ENCODE measurements around the gene DIPK1B. TPM values are rescaled to one million over a fixed set of nuclear protein-coding genes. Genes with fewer than 3 reads are reported as not detected.

Gene DIPK1B
- polyA plus RNA-seq, 1 of the 3 experiments (the other 2 are of a cell fraction), result 24.5 TPM

DNA sequence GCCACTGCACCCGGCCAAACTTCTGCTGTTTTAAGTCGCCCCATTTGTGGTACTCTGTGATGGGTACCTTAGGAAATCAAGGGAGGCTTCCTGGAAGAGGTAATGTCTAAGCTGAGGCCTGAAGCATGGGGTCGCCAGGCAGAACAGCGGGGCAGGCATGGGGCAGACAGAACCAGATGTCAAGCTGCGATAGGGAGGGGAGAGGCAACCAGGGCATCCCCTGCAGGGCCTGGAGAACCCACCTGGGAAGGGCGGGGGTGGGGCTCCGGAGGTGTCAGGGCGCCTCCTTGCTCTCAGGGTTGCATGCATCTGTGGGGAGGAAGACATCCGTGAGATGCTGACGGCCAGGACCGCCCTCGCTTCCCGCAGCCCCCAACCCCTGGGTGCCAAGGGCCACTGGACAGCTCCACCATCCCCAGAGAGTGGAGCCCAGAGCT lies 49.2 kb downstream of the DIPK1B start:
- no peaks in the 10 kb centered on the region for H3K36me3 ChIP-seq (replicated peaks in 1 of 2; ENCODE audit: control insufficient read depth in 1 of 2, insufficient read depth in 2 of 2, low read length in 1 of 2)
- H2AFZ ChIP-seq (ENCODE audit: low read depth), result no peak overlapping the region; the same call in 1 of the 2 replicates
- H4K20me1 ChIP-seq (ENCODE audit: insufficient read depth), result no peaks in the 10 kb centered on the region
- H3K79me2 ChIP-seq (ENCODE audit: insufficient read depth), result no peaks in the 10 kb centered on the region
- no peak overlapping the region for H3K27ac ChIP-seq (ENCODE audit: low read depth in 2 of 2, low read length in 1 of 2)
- TF ChIP-seq MEF2A (IDR thresholded peaks at IDR 0.05; ENCODE audit: borderline replicate concordance, low read depth), result no peak
- no peaks in the 10 kb centered on the region for H3F3A ChIP-seq (replicated peaks; ENCODE audit: insufficient read depth)
- POLR2A ChIA-PET, result no interaction called here
- CTCF ChIA-PET, result interaction anchor here (0.6 to 4.8 kb wide), 13 partner anchors 8 to 228 kb away, joined by 3 to 53 read pairs (median 4); partner anchors contain the start of gene LCN6
- no peaks in the 10 kb centered on the region for H3K9me3 ChIP-seq
- H3K4me3 ChIP-seq (ENCODE audit: low read depth in 2 of 2, low read length in 1 of 2), result no peak overlapping the region
- H3K4me2 ChIP-seq, result no peak overlapping the region
- DNase-seq, result no peak
- 78% methylated on average over 9 of the region's 13 CpGs for WGBS (ENCODE audit: low lambda C conversion rate)
- peaks cover 0 to 16% of the 10 kb centered on the region in 2 experiments; a peak in 1 of 4 replicates for H3K4me1 ChIP-seq (ENCODE audit: control insufficient read depth in 1 of 2, insufficient read depth in 2 of 2, low read depth in 1 of 2, low read length in 1 of 2)
- H3K27me3 ChIP-seq (ENCODE audit: insufficient read depth), result no peaks in the 10 kb centered on the region
- H3K9ac ChIP-seq, result no peak overlapping the region
- H3K9me2 ChIP-seq, result no peaks in the 10 kb centered on the region

DNA sequence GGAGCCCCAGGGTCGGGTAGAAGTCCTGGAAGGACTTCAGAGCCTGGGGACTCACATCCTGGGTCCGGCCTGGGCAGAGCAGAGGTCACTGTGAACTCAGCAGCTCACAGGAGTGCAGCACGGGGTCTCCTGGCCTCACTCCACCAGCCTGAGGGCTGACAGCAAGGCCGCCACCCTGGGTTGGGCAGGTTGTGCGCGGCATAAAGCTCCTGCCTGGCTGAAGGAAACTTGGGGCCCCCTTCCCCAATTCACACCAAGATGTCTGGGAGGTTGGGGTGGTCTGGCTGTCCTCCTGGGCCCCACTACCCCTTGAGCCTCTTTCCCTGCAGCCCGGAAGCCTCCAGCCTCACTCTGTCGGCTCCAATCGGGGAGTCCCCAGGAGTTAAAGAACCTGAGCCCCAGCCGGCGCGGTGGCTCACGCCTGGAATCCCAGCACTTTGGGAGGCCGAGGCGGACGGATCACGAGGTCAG lies 49.9 kb downstream of the DIPK1B start:
- no peaks in the 10 kb centered on the region for H3K9me2 ChIP-seq
- H3K9ac ChIP-seq, result no peak overlapping the region
- no peaks in the 10 kb centered on the region for H3F3A ChIP-seq (replicated peaks; ENCODE audit: insufficient read depth)
- no peak for TF ChIP-seq GABPA (IDR thresholded peaks at IDR 0.05; ENCODE audit: low read depth)
- no peak for TF ChIP-seq EP300 (IDR thresholded peaks at IDR 0.05; ENCODE audit: borderline replicate concordance in 1 of 2, low read depth in 1 of 2, low read length in 1 of 2)
- TF ChIP-seq, protein P1, sequence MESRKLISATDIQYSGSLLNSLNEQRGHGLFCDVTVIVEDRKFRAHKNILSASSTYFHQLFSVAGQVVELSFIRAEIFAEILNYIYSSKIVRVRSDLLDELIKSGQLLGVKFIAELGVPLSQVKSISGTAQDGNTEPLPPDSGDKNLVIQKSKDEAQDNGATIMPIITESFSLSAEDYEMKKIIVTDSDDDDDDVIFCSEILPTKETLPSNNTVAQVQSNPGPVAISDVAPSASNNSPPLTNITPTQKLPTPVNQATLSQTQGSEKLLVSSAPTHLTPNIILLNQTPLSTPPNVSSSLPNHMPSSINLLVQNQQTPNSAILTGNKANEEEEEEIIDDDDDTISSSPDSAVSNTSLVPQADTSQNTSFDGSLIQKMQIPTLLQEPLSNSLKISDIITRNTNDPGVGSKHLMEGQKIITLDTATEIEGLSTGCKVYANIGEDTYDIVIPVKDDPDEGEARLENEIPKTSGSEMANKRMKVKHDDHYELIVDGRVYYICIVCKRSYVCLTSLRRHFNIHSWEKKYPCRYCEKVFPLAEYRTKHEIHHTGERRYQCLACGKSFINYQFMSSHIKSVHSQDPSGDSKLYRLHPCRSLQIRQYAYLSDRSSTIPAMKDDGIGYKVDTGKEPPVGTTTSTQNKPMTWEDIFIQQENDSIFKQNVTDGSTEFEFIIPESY (IDR thresholded peaks at IDR 0.05; ENCODE audit: borderline replicate concordance, low read depth), result no peak
- TF ChIP-seq SIN3A (IDR thresholded peaks at IDR 0.05; ENCODE audit: borderline replicate concordance, low read depth, low read length), result no peak
- POLR2A ChIA-PET, result interaction anchor here (0.6 kb wide), 1 partner anchor 395 kb away, joined by 3 read pairs; no protein-coding TSS in a partner anchor
- no peaks in the 10 kb centered on the region for H4K20me1 ChIP-seq (ENCODE audit: insufficient read depth)
- no peaks in the 10 kb centered on the region for H3K79me2 ChIP-seq (ENCODE audit: insufficient read depth)
- no peak overlapping the region for H3K27ac ChIP-seq (ENCODE audit: low read depth in 2 of 2, low read length in 1 of 2)
- CTCF ChIA-PET, result interaction anchor here (0.6 to 3.5 kb wide), 8 partner anchors 13 to 661 kb away, joined by 3 to 19 read pairs (median 3); partner anchors contain the start of genes EXD3, LCN6 and NOXA1
- no peak for DNase-seq
- H3K4me2 ChIP-seq, result no peak overlapping the region
- no peaks in the 10 kb centered on the region for H3K9me3 ChIP-seq
- WGBS (ENCODE audit: low lambda C conversion rate), result 96% methylated on average over 11 of the region's 17 CpGs
- H3K4me1 ChIP-seq (ENCODE audit: control insufficient read depth in 1 of 2, insufficient read depth in 2 of 2, low read depth in 1 of 2, low read length in 1 of 2), result peaks cover 0 to 16% of the 10 kb centered on the region in 2 experiments; a peak in 1 of 4 replicates
- H3K27me3 ChIP-seq (ENCODE audit: insufficient read depth), result no peaks in the 10 kb centered on the region; the same call in 1 of the 2 replicates
- no peaks in the 10 kb centered on the region for H3K36me3 ChIP-seq (replicated peaks in 1 of 2; ENCODE audit: control insufficient read depth in 1 of 2, insufficient read depth in 2 of 2, low read length in 1 of 2)
- H2AFZ ChIP-seq (ENCODE audit: low read depth), result no peak overlapping the region
- no peak overlapping the region for H3K4me3 ChIP-seq (ENCODE audit: low read depth in 2 of 2, low read length in 1 of 2)

DNA sequence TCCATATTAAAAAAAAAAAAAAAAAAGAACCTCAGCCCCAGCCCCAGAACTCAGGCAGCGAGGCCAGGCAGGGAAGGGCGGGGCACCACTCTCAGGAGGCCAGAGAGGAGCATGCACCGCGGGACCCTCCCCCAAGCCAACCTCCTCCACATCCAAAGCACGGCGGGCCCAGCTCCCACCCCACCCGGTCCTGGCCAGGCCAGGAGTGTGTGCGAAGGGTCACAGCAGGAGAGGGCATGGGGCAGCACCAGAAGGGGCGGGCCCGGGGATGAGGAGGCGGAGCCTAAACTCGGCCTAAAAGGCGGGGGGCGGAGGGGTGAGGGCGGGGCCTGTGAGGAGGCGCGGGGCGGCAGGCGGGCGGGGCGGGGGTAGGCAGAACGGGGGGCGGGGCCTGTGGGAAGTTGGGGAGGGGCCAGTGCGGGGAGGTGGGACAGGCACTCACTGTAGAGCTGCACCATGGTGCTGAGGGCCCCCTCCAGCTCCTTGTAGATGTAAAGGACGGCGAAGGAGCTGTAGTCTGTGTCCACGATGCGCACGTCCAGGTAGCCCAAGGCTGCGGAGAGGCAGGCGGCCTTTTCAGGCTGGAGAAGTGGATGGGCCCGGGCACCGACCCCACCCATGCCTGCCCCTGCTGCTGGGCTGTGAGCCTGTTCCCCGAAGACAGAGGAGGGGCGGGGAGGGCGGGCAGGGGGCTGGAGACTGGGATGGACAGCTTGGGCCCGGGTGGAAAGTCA lies 50.7 kb downstream of the DIPK1B start:
- H3K9ac ChIP-seq, result no peak overlapping the region
- H3K4me3 ChIP-seq (ENCODE audit: low read depth in 2 of 2, low read length in 1 of 2), result no peak overlapping the region
- 36% methylated on average over 28 of the region's 37 CpGs for WGBS (ENCODE audit: low lambda C conversion rate)
- H4K20me1 ChIP-seq (ENCODE audit: insufficient read depth), result no peaks in the 10 kb centered on the region
- H3K27ac ChIP-seq (ENCODE audit: low read depth in 2 of 2, low read length in 1 of 2), result no peak overlapping the region
- H3K9me3 ChIP-seq, result no peaks in the 10 kb centered on the region
- no peaks in the 10 kb centered on the region; the same call in 1 of the 2 replicates for H3K27me3 ChIP-seq (ENCODE audit: insufficient read depth)
- POLR2A ChIA-PET, result interaction anchor here (0.6 kb wide), 1 partner anchor 394 kb away, joined by 3 read pairs; no protein-coding TSS in a partner anchor
- H3K4me2 ChIP-seq, result no peak overlapping the region
- H3K79me2 ChIP-seq (ENCODE audit: insufficient read depth), result no peaks in the 10 kb centered on the region
- H3F3A ChIP-seq (replicated peaks; ENCODE audit: insufficient read depth), result no peaks in the 10 kb centered on the region
- no peaks in the 10 kb centered on the region for H3K9me2 ChIP-seq
- peak; percentile 96 for DNase-seq
- no peak overlapping the region for H2AFZ ChIP-seq (ENCODE audit: low read depth)
- H3K4me1 ChIP-seq (ENCODE audit: control insufficient read depth in 1 of 2, insufficient read depth in 2 of 2, low read depth in 1 of 2, low read length in 1 of 2), result peaks cover 0 to 13% of the 10 kb centered on the region in 2 experiments; a peak in 1 of 4 replicates
- no peaks in the 10 kb centered on the region for H3K36me3 ChIP-seq (replicated peaks in 1 of 2; ENCODE audit: control insufficient read depth in 1 of 2, insufficient read depth in 2 of 2, low read length in 1 of 2)
- CTCF ChIA-PET, result interaction anchor here (0.5 to 3.5 kb wide), 8 partner anchors 15 to 660 kb away, joined by 3 to 17 read pairs (median 3); partner anchors contain the start of genes EXD3 and NOXA1
- TF ChIP-seq SMC3 (IDR thresholded peaks at IDR 0.05; ENCODE audit: low read depth, low read length) (no peak), EZH2phosphoT487 (IDR thresholded peaks at IDR 0.05; ENCODE audit: borderline replicate concordance, low read depth) (no peak), NRF1 (IDR thresholded peaks at IDR 0.05; ENCODE audit: low read depth, low read length) (no peak), NFIC (IDR thresholded peaks at IDR 0.05; ENCODE audit: borderline replicate concordance) (no peak), JUND (IDR thresholded peaks at IDR 0.05) (no peak), FOSL2 (IDR thresholded peaks at IDR 0.05; ENCODE audit: borderline replicate concordance, low read depth) (no peak), YY1 (IDR thresholded peaks at IDR 0.05; ENCODE audit: low read depth) (no peak), MEF2A (IDR thresholded peaks at IDR 0.05; ENCODE audit: borderline replicate concordance, low read depth) (no peak), SIN3A (IDR thresholded peaks at IDR 0.05; ENCODE audit: borderline replicate concordance, low read depth, low read length) (no peak), RXRA (IDR thresholded peaks at IDR 0.05; ENCODE audit: borderline replicate concordance, low read depth) (no peak), POLR2AphosphoS5 (IDR thresholded peaks at IDR 0.05; ENCODE audit: low read depth, low read length) (no peak), FOXJ3 (CRISPR knock-in tag; IDR thresholded peaks at IDR 0.05) (no peak), RFX5 (IDR thresholded peaks at IDR 0.05; ENCODE audit: low read length) (no peak)
- TF ChIP-seq, protein P2, sequence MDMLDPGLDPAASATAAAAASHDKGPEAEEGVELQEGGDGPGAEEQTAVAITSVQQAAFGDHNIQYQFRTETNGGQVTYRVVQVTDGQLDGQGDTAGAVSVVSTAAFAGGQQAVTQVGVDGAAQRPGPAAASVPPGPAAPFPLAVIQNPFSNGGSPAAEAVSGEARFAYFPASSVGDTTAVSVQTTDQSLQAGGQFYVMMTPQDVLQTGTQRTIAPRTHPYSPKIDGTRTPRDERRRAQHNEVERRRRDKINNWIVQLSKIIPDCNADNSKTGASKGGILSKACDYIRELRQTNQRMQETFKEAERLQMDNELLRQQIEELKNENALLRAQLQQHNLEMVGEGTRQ (IDR thresholded peaks at IDR 0.05; ENCODE audit: borderline replicate concordance, low read depth, low read length), result no peak

Data from SK-N-SH (cell line).